HEK293 (cell line): ENCODE data around the gene FUT8.

ENCODE experiments used
- MYNN ChIP-seq: fragments of 450-650 bp; formaldehyde crosslinking; IDR thresholded peaks from 2 replicates; pipeline ENCODE4 v1.5.1; 2016; ENCODE audit warnings: missing biosample characterization, missing genetic modification characterization, borderline replicate concordance
- ZNF174 ChIP-seq: fragments of 450-650 bp; formaldehyde crosslinking; IDR thresholded peaks from 2 replicates; pipeline ENCODE4 v1.5.0; 2017; ENCODE audit warnings: missing biosample characterization, mild to moderate bottlenecking, missing genetic modification characterization
- ZNF202 ChIP-seq: fragments of 450-650 bp; formaldehyde crosslinking; IDR thresholded peaks from 2 replicates; pipeline ENCODE4 v1.5.1; 2016; ENCODE audit warnings: missing biosample characterization, missing genetic modification characterization, borderline replicate concordance
- ZNF660 ChIP-seq: fragments of 450-650 bp; IDR thresholded peaks from 2 replicates; pipeline ENCODE4 v1.5.1; 2018; ENCODE audit warnings: missing biosample characterization, mild to moderate bottlenecking, missing genetic modification characterization

GRCh38 chr14:65632487-65632886 is 220.0 kb downstream of the FUT8 start:
- no peak for TF ChIP-seq MYNN (tag by site-specific recombination)
- no peak for TF ChIP-seq ZNF660 (tag by site-specific recombination)
- no peak for TF ChIP-seq ZNF174
- TF ChIP-seq ZNF202 (tag by site-specific recombination) = no peak
